H9 (cell line): Measurements from ENCODE around the gene AGBL4. TPM values are rescaled to one million over a fixed set of nuclear protein-coding genes. Genes with fewer than 3 reads are reported as not detected.

Experiments used
- DNase-seq: peaks from one replicate; pipeline ENCODE4 v3.0.0-alpha.2; 2017
- H2AFZ ChIP-seq: one replicate; pipeline ENCODE4 v1.6.1; 2013; ENCODE audit warnings: mild to moderate bottlenecking, low read length, control low read depth, moderate library complexity
- H2AK5ac ChIP-seq: 2 replicates; pipeline ENCODE4 v1.6.1; 2013; ENCODE audit warnings: low read length, control low read depth, mixed read lengths; ENCODE audit not compliant: insufficient read length
- H2BK120ac ChIP-seq: one replicate; pipeline ENCODE4 v1.6.1; 2013; ENCODE audit warnings: low read depth, mild to moderate bottlenecking, low read length, control low read depth, inconsistent platforms; ENCODE audit not compliant: poor library complexity, severe bottlenecking
- H2BK12ac ChIP-seq: 2 replicates; pipeline ENCODE4 v1.6.1; 2013; ENCODE audit warnings: low read length, control low read depth, mixed read lengths, low read depth; ENCODE audit not compliant: insufficient read length
- H2BK15ac ChIP-seq: 2 replicates; pipeline ENCODE4 v1.6.1; 2013; ENCODE audit warnings: low read depth, low read length, control low read depth
- H2BK20ac ChIP-seq: one replicate; pipeline ENCODE4 v1.6.1; 2013; ENCODE audit warnings: low read depth, mild to moderate bottlenecking, low read length, control low read depth, inconsistent platforms; ENCODE audit not compliant: poor library complexity, severe bottlenecking
- H2BK5ac ChIP-seq: 2 replicates; pipeline ENCODE4 v1.6.1; 2013; ENCODE audit warnings: low read length, control low read depth, mixed read lengths; ENCODE audit not compliant: insufficient read length
- H3K14ac ChIP-seq: 2 replicates; pipeline ENCODE4 v1.6.1; 2013; ENCODE audit warnings: low read length, control low read depth; ENCODE audit not compliant: insufficient read depth
- H3K18ac ChIP-seq: 2 replicates; pipeline ENCODE4 v1.6.1; 2013; ENCODE audit warnings: low read depth, mild to moderate bottlenecking, mixed read lengths, low read length, control low read depth; ENCODE audit not compliant: insufficient read length
- H3K23ac ChIP-seq: 2 replicates; pipeline ENCODE4 v1.6.1; 2013; ENCODE audit warnings: low read length, control low read depth, mixed read lengths, low read depth; ENCODE audit not compliant: insufficient read length
- H3K23me2 ChIP-seq: 2 replicates; pipeline ENCODE4 v1.6.1; 2013; ENCODE audit warnings: low read depth, mild to moderate bottlenecking, mixed read lengths, low read length, control low read depth; ENCODE audit not compliant: insufficient read length, poor library complexity, severe bottlenecking
- H3K27ac ChIP-seq: 2 replicates; pipeline ENCODE4 v1.5.1; 2013; ENCODE audit warnings: low read length, control low read depth, mixed read lengths, low read depth; ENCODE audit not compliant: insufficient read length
- H3K27me3 ChIP-seq: 2 replicates; pipeline ENCODE4 v1.6.1; 2013; ENCODE audit warnings: low read length, control low read depth, inconsistent platforms; ENCODE audit not compliant: insufficient read depth
- H3K4ac ChIP-seq: 2 replicates; pipeline ENCODE4 v1.6.1; 2013; ENCODE audit warnings: low read depth, mild to moderate bottlenecking, control low read depth, inconsistent platforms, low read length, moderate library complexity
- H3K4me1 ChIP-seq: 2 replicates; pipeline ENCODE4 v1.6.1; 2013; ENCODE audit warnings: low read length, control low read depth, inconsistent platforms; ENCODE audit not compliant: insufficient read depth
- H3K4me2 ChIP-seq: 2 replicates; pipeline ENCODE4 v1.6.1; 2013; ENCODE audit warnings: low read length, control low read depth, mixed read lengths; ENCODE audit not compliant: insufficient read length, insufficient read depth
- H3K56ac ChIP-seq: 2 replicates; pipeline ENCODE4 v1.6.1; 2013; ENCODE audit warnings: low read depth, mild to moderate bottlenecking, mixed read lengths, low read length, control low read depth; ENCODE audit not compliant: insufficient read length
- H3K79me1 ChIP-seq: 2 replicates; pipeline ENCODE4 v1.6.1; 2013; ENCODE audit warnings: low read depth, mild to moderate bottlenecking, moderate library complexity, low read length, control low read depth, inconsistent platforms; ENCODE audit not compliant: insufficient read depth, poor library complexity, severe bottlenecking
- H3K79me2 ChIP-seq: 2 replicates; pipeline ENCODE4 v1.6.1; 2013; ENCODE audit warnings: low read length, control low read depth, inconsistent platforms; ENCODE audit not compliant: insufficient read depth
- H3K9ac ChIP-seq: 2 replicates; pipeline ENCODE4 v1.6.1; 2013; ENCODE audit warnings: low read length, control low read depth, mixed read lengths; ENCODE audit not compliant: insufficient read length; ENCODE audit errors: extremely low read depth
- H3K9me3 ChIP-seq: one replicate; pipeline ENCODE4 v1.6.1; 2013; ENCODE audit warnings: low read depth, low read length, inconsistent platforms; ENCODE audit not compliant: control insufficient read depth
- H3T11ph ChIP-seq: one replicate; pipeline ENCODE4 v1.6.1; 2013; ENCODE audit warnings: mild to moderate bottlenecking, low read length, control low read depth, inconsistent platforms
- H4K20me1 ChIP-seq: one replicate; pipeline ENCODE4 v1.6.1; 2013; ENCODE audit not compliant: control insufficient read depth, insufficient read length, insufficient read depth
- H4K5ac ChIP-seq: 2 replicates; pipeline ENCODE4 v1.6.1; 2013; ENCODE audit warnings: low read depth, mild to moderate bottlenecking, mixed read lengths, low read length, control low read depth; ENCODE audit not compliant: insufficient read length
- H4K8ac ChIP-seq: replicated peaks from 2 replicates; pipeline ENCODE4 v1.6.1; 2013; ENCODE audit warnings: low read length, control low read depth, mixed read lengths, low read depth; ENCODE audit not compliant: insufficient read length
- H4K91ac ChIP-seq: 2 replicates; pipeline ENCODE4 v1.6.1; 2013; ENCODE audit warnings: low read depth, mild to moderate bottlenecking, moderate library complexity, mixed read lengths, low read length, control low read depth; ENCODE audit not compliant: insufficient read length
- H3K27ac Mint-ChIP-seq, 3 experiments: 2 replicates in 2 of 3; 3 replicates in 1 of 3; pipeline ENCODE4 v1.8.0; 2020 to 2021; ENCODE audit warnings: mixed read lengths in 3 of 3, mild to moderate bottlenecking in 1 of 3, moderate library complexity in 1 of 3
- H3K27me3 Mint-ChIP-seq: 2 replicates; pipeline ENCODE4 v1.8.0; 2021; ENCODE audit warnings: low read depth, mild to moderate bottlenecking, moderate library complexity, mixed read lengths
- H3K36me3 Mint-ChIP-seq, 3 experiments: 2 replicates in 2 of 3; 3 replicates in 1 of 3; pipeline ENCODE4 v1.8.0; 2020 to 2021; ENCODE audit warnings: low read depth in 3 of 3, mixed read lengths in 3 of 3; ENCODE audit not compliant: insufficient read depth in 1 of 3
- H3K4me1 Mint-ChIP-seq, 2 experiments: 2 replicates each; pipeline ENCODE4 v1.8.0; 2020; ENCODE audit warnings: mixed read lengths in 2 of 2
- H3K4me3 Mint-ChIP-seq, 2 experiments: 2 replicates in 1 of 2; 3 replicates in 1 of 2; pipeline ENCODE4 v1.8.0; 2020 to 2021; ENCODE audit warnings: mild to moderate bottlenecking in 2 of 2, mixed read lengths in 2 of 2, moderate library complexity in 1 of 2
- H3K9me3 Mint-ChIP-seq, 2 experiments: 2 replicates in 1 of 2; 3 replicates in 1 of 2; pipeline ENCODE4 v1.8.0; 2020; ENCODE audit warnings: mild to moderate bottlenecking in 2 of 2, mixed read lengths in 2 of 2, moderate library complexity in 1 of 2
- WGBS: extraction: QIAGEN DNeasy Blood & Tissue Kit; methylation state at CpG from one replicate; pipeline ENCODE4 v1.1.7; 2013; ENCODE audit warnings: missing lambda C conversion rate, low lambda C conversion rate, mixed read lengths; ENCODE audit not compliant: insufficient read length; ENCODE audit errors: extremely low coverage; 5-methylcytosine and 5-hydroxymethylcytosine counted together
- total RNA-seq: library from RNA; stranded (reverse); gene quantifications from 2 replicates; pipeline ENCODE4 v1.2.1, GENCODE V29; 2021
- TF ChIP-seq, protein P1 (sequence below): fragments of 200-600 bp; sonication (generic); conservative IDR thresholded peaks from 3 replicates; pipeline ENCODE4 v1.8.0; 2021; ENCODE audit warnings: antibody characterized with exemption, mild to moderate bottlenecking

Gene AGBL4
- total RNA-seq, 1 experiment from 2014 or later = not detected

DNA sequence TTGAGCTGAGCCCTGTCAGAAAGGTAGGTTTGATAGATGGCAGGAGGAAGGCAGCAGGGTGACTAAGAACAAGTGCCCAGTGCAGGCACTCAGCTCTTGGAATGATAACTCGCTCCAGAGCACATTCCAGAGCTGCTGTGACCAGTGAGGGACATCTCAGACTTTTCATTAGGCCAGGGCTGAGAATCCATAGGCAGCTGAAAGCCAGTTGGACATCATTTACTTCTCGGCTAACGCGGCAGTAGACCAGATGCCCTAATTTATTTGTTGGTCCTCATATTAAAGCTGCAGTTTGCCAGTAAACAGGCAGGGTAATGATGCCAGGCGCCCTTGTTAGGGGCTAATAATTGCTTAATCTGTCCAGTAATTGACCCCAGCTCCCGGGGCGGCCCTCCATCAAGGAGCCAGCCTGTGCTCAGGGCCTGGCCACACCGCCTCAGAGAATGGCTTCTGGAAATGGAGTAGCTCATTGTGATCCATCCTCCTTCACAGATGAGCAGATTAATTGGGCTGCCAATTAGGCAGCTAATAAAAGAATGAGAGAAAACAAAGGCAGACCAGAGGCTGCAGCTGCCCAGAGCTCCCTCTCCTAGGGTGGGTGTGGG lies 1369.0 kb downstream of the AGBL4 start:
- no peak overlapping the region for H2AFZ ChIP-seq
- no peaks in the 10 kb centered on the region for H3K23me2 ChIP-seq
- no peaks in the 10 kb centered on the region for H3K4me1 ChIP-seq
- H2BK20ac ChIP-seq = no peak overlapping the region
- no peaks in the 10 kb centered on the region for H3K27me3 ChIP-seq
- H3K9ac ChIP-seq = no peak overlapping the region
- H3K4me2 ChIP-seq = no peak overlapping the region
- H3K14ac ChIP-seq = no peak overlapping the region
- H3K18ac ChIP-seq = no peak overlapping the region
- TF ChIP-seq, protein P1, sequence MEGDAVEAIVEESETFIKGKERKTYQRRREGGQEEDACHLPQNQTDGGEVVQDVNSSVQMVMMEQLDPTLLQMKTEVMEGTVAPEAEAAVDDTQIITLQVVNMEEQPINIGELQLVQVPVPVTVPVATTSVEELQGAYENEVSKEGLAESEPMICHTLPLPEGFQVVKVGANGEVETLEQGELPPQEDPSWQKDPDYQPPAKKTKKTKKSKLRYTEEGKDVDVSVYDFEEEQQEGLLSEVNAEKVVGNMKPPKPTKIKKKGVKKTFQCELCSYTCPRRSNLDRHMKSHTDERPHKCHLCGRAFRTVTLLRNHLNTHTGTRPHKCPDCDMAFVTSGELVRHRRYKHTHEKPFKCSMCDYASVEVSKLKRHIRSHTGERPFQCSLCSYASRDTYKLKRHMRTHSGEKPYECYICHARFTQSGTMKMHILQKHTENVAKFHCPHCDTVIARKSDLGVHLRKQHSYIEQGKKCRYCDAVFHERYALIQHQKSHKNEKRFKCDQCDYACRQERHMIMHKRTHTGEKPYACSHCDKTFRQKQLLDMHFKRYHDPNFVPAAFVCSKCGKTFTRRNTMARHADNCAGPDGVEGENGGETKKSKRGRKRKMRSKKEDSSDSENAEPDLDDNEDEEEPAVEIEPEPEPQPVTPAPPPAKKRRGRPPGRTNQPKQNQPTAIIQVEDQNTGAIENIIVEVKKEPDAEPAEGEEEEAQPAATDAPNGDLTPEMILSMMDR = no peak
- H3K27ac Mint-ChIP-seq = no peak overlapping the region; a peak in 1 of 7 replicates
- peaks cover 2% of the 10 kb centered on the region; the same call in 1 of the 2 replicates for H3K27me3 Mint-ChIP-seq
- no peaks in the 10 kb centered on the region for H3K9me3 Mint-ChIP-seq
- H3K4me1 Mint-ChIP-seq = 0 out of 4 replicates have a peak, but pooled peaks cover 0 to 3% of the 10 kb centered on the region in 2 experiments
- H3K9me3 ChIP-seq = no peaks in the 10 kb centered on the region
- H3K23ac ChIP-seq = no peak overlapping the region
- H3K56ac ChIP-seq = no peak overlapping the region
- H2BK120ac ChIP-seq = no peak overlapping the region
- no peaks in the 10 kb centered on the region for H3K79me1 ChIP-seq
- no peak overlapping the region for H4K8ac ChIP-seq
- no peak overlapping the region for H3T11ph ChIP-seq
- no peaks in the 10 kb centered on the region; a peak in 1 of 7 replicates for H3K36me3 Mint-ChIP-seq
- WGBS = no CpG with 5 or more reads among the region's 8 CpGs
- H2BK15ac ChIP-seq = no peak overlapping the region
- no peak overlapping the region for H2BK12ac ChIP-seq
- no peak overlapping the region for H3K4ac ChIP-seq
- H2BK5ac ChIP-seq = no peak overlapping the region
- no peaks in the 10 kb centered on the region for H4K20me1 ChIP-seq
- no peak overlapping the region for H2AK5ac ChIP-seq
- no peak overlapping the region for H3K27ac ChIP-seq
- H3K79me2 ChIP-seq = no peaks in the 10 kb centered on the region
- DNase-seq = no peak
- no peak overlapping the region for H4K5ac ChIP-seq
- no peak overlapping the region for H3K4me3 Mint-ChIP-seq
- H4K91ac ChIP-seq = no peak overlapping the region
